Measurements from ENCODE around the gene TDRD7.
A peak's percentile ranks its signal among the peaks of the same experiment; 100 is the strongest.

TDRD7 gene

GRCh38 chr9:97510797-97511654, 99.1 kb downstream of the TDRD7 start (continued):
- TF ChIP-seq ZNF416 (tag by site-specific recombination; IDR thresholded peaks at IDR 0.05), result no peak
- TF ChIP-seq ZNF202 (tag by site-specific recombination; IDR thresholded peaks at IDR 0.05; ENCODE audit: borderline replicate concordance), result no peak
- TF ChIP-seq BCL6B (tag by site-specific recombination; IDR thresholded peaks at IDR 0.05), result peak; percentile 39; the same call in 1 of the 2 replicates
- no peak for TF ChIP-seq SP2 (tag by site-specific recombination; IDR thresholded peaks at IDR 0.05)
- TF ChIP-seq ZNF561 (tag by site-specific recombination; IDR thresholded peaks at IDR 0.05; ENCODE audit: borderline replicate concordance), result no peak
- no peak for TF ChIP-seq ZFP3 (tag by site-specific recombination; IDR thresholded peaks at IDR 0.05; ENCODE audit: low read depth)
- no peak for TF ChIP-seq ZSCAN18 (tag by site-specific recombination; IDR thresholded peaks at IDR 0.05)
- no peak for TF ChIP-seq ZNF23 (tag by site-specific recombination; IDR thresholded peaks at IDR 0.05; ENCODE audit: borderline replicate concordance)
- no peak for TF ChIP-seq ZNF184 (tag by site-specific recombination; IDR thresholded peaks at IDR 0.05)
- no peak for TF ChIP-seq ZNF121 (tag by site-specific recombination; IDR thresholded peaks at IDR 0.05)
- TF ChIP-seq HOXA7 (CRISPR knock-in tag; IDR thresholded peaks at IDR 0.05; ENCODE audit: borderline replicate concordance), result no peak
- no peak for TF ChIP-seq ATF2 (tag by site-specific recombination; IDR thresholded peaks at IDR 0.05; ENCODE audit: low read depth)
- TF ChIP-seq ZNF133 (tag by site-specific recombination; IDR thresholded peaks at IDR 0.05), result no peak
- peak; percentile 67 for TF ChIP-seq ZXDB (tag by site-specific recombination; IDR thresholded peaks at IDR 0.05)
- TF ChIP-seq ZFP37 (tag by site-specific recombination; IDR thresholded peaks at IDR 0.05), result no peak
- TF ChIP-seq HIC1 (tag by site-specific recombination; IDR thresholded peaks at IDR 0.05), result peak; percentile 84
- TF ChIP-seq ZNF510 (tag by site-specific recombination; IDR thresholded peaks at IDR 0.05; ENCODE audit: insufficient replicate concordance), result no peak
- TF ChIP-seq ZNF830 (tag by site-specific recombination; IDR thresholded peaks at IDR 0.05; ENCODE audit: low read depth), result no peak
- no peak for TF ChIP-seq PBX3 (CRISPR knock-in tag; IDR thresholded peaks at IDR 0.05)
- TF ChIP-seq ZNF623 (tag by site-specific recombination; IDR thresholded peaks at IDR 0.05), result no peak
- TF ChIP-seq ZNF768 (tag by site-specific recombination; IDR thresholded peaks at IDR 0.05), result no peak
- TF ChIP-seq SCRT2 (tag by site-specific recombination; IDR thresholded peaks at IDR 0.05), result peak; percentile 75
- no peak for TF ChIP-seq PRDM10 (tag by site-specific recombination; IDR thresholded peaks at IDR 0.05)
- TF ChIP-seq HOXD13 (CRISPR knock-in tag; IDR thresholded peaks at IDR 0.05; ENCODE audit: borderline replicate concordance), result no peak
- no peak for TF ChIP-seq ZNF280C (tag by site-specific recombination; IDR thresholded peaks at IDR 0.05)

All from HEK293 (cell line).